ENCODE results near the gene SAV1. TPM values are rescaled to one million over a fixed set of nuclear protein-coding genes. Genes with fewer than 3 reads are reported as not detected.

The SAV1 gene
- total and polyA plus RNA-seq, 2 of the 8 experiments (the other 6 are each of a cell fraction or from before 2014, with no cell fraction given) = 15.9 to 78.3 TPM

- H3K9me3 ChIP-seq (ENCODE audit: insufficient read depth in 2 of 2, low read depth in 1 of 2, low read length in 1 of 2) = no peaks in the 10 kb centered on the region
- H2AK5ac ChIP-seq (ENCODE audit: low read depth, low read length) = no peak overlapping the region
- H3K79me2 ChIP-seq (ENCODE audit: control insufficient read depth in 1 of 2, insufficient read depth in 2 of 2, low read length in 2 of 2) = no peaks in the 10 kb centered on the region
- DNase-seq (ENCODE audit: low read depth in 1 of 2, low spot score in 2 of 2) (no peak), FAIRE-seq (no peak)
- ChIA-PET POLR2A (ENCODE audit: partially characterized antibody) (no interaction called here), CTCF (ENCODE audit: partially characterized antibody) (interaction anchor here (1.8 to 2.6 kb wide), 4 partner anchors 11 to 168 kb away, joined by 7 to 13 read pairs (median 8); no protein-coding TSS in a partner anchor)
- no peak overlapping the region for H4K8ac ChIP-seq (ENCODE audit: extremely low read depth, insufficient read depth, low read length)
- no peak overlapping the region for H2BK20ac ChIP-seq (ENCODE audit: low read length)
- no peak overlapping the region for H2BK5ac ChIP-seq (ENCODE audit: low read depth, low read length)
- no peak overlapping the region for H2BK120ac ChIP-seq (replicated peaks; ENCODE audit: low read depth, low read length)
- H3K18ac ChIP-seq (ENCODE audit: extremely low read depth, low read length) = no peak overlapping the region
- H3K4me2 ChIP-seq (ENCODE audit: insufficient read depth in 1 of 2, low read depth in 2 of 2, low read length in 2 of 2) = no peak overlapping the region
- no peak overlapping the region for H3K4me3 ChIP-seq (ENCODE audit: extremely low read depth in 1 of 4, insufficient read depth in 2 of 4, low read depth in 3 of 4, low read length in 4 of 4)
- H2AFZ ChIP-seq (ENCODE audit: low read length) = no peak overlapping the region
- H3K23ac ChIP-seq (ENCODE audit: insufficient read length) = no peak overlapping the region
- H3K27me3 ChIP-seq (replicated peaks in 1 of 4; ENCODE audit: control insufficient read depth in 3 of 4, extremely low read depth in 1 of 4, insufficient read depth in 3 of 4, low read length in 3 of 4) = no peaks in the 10 kb centered on the region
- H4K20me1 ChIP-seq (replicated peaks in 1 of 2; ENCODE audit: control insufficient read depth in 1 of 2, insufficient read depth in 2 of 2, low read length in 2 of 2) = no peaks in the 10 kb centered on the region
- no peak overlapping the region for H3K56ac ChIP-seq (replicated peaks; ENCODE audit: insufficient read length, low read depth, low read length)
- H4K5ac ChIP-seq (ENCODE audit: insufficient read length, low read depth, low read length) = no peak overlapping the region
- no peak overlapping the region for H3K9ac ChIP-seq (replicated peaks in 1 of 4; ENCODE audit: extremely low read depth in 1 of 4, low read depth in 3 of 4, low read length in 3 of 4)
- WGBS, 2 experiments (ENCODE audit: extremely low coverage in 1 of 2, insufficient coverage in 1 of 2, insufficient read length in 1 of 2, insufficient replicate concordance in 2 of 2, low coverage in 1 of 2, low lambda C conversion rate in 2 of 2, missing lambda C conversion rate in 1 of 2) = 0% methylated on average over 1 of the region's 1 CpG; no CpG with 5 or more reads in 1 of the 2 experiments
- peaks cover 0 to under 1% (median 0%) of the 10 kb centered on the region in 4 experiments; a peak in 1 of 7 replicates for H3K4me1 ChIP-seq (replicated peaks in 1 of 4; ENCODE audit: control insufficient read depth in 3 of 4, insufficient read depth in 4 of 4, low read length in 3 of 4)
- H3K79me1 ChIP-seq (ENCODE audit: low read depth, low read length) = no peaks in the 10 kb centered on the region
- H2BK15ac ChIP-seq (ENCODE audit: low read length) = no peak overlapping the region
- H3K4ac ChIP-seq (replicated peaks; ENCODE audit: insufficient read length, low read depth, low read length) = no peak overlapping the region
- H3K14ac ChIP-seq (ENCODE audit: insufficient read length) = no peak overlapping the region
- H4K91ac ChIP-seq (replicated peaks; ENCODE audit: insufficient read length, low read length) = no peak overlapping the region
- no peak overlapping the region for H3K27ac ChIP-seq (ENCODE audit: low read depth, low read length)
- no peaks in the 10 kb centered on the region for H3K23me2 ChIP-seq (ENCODE audit: low read depth, low read length)
- no peaks in the 10 kb centered on the region for H3K36me3 ChIP-seq (ENCODE audit: control insufficient read depth in 2 of 4, insufficient read depth in 4 of 4, low read length in 3 of 4)
- no peak overlapping the region for H2BK12ac ChIP-seq (ENCODE audit: low read depth, low read length)
- TF ChIP-seq CHD2 (IDR thresholded peaks at IDR 0.05; ENCODE audit: low read length) (no peak), GTF2F1 (IDR thresholded peaks at IDR 0.05; ENCODE audit: borderline replicate concordance, low read depth, low read length) (no peak), TBP (IDR thresholded peaks at IDR 0.05; ENCODE audit: low read depth, low read length) (no peak), SAP30 (IDR thresholded peaks at IDR 0.05; ENCODE audit: insufficient read depth, insufficient replicate concordance, low read length) (no peak), CBX5 (IDR thresholded peaks at IDR 0.05; ENCODE audit: low read depth, low read length) (no peak), NANOG (IDR thresholded peaks at IDR 0.05; ENCODE audit: insufficient read depth, low read depth, low read length, poor library complexity, severe bottlenecking) (no peak), MAX (IDR thresholded peaks at IDR 0.05) (no peak), POU5F1 (IDR thresholded peaks at IDR 0.05; ENCODE audit: low read depth, low read length) (no peak), POLR2A (IDR thresholded peaks at IDR 0.05; ENCODE audit: control extremely low read depth in 1 of 2, low read depth in 2 of 2, low read length in 2 of 2) (no peak), HDAC6 (IDR thresholded peaks at IDR 0.05; ENCODE audit: low read depth, low read length) (no peak), TCF12 (IDR thresholded peaks at IDR 0.05; ENCODE audit: low read depth, low read length) (no peak), EGR1 (IDR thresholded peaks at IDR 0.05; ENCODE audit: borderline replicate concordance, low read depth, low read length) (no peak), TAF7 (optimal IDR thresholded peaks at IDR 0.05; ENCODE audit: borderline replicate concordance, low read depth, low read length) (no peak)
Observed at GRCh38 chr14:50605766-50606165, 62.3 kb downstream of the SAV1 start.

Data from H1 (cell line).